Suprapubic skin (tissue), 4 donors: ENCODE results near the gene SHROOM1. TPM values are rescaled to one million over a fixed set of nuclear protein-coding genes. Genes with fewer than 3 reads are reported as not detected.
A peak's percentile ranks its signal among the peaks of the same experiment; 100 is the strongest.

Source experiments
- DNase-seq, 2 donors: peaks; one replicate each; pipeline ENCODE4 v3.0.0-alpha.2; 2019; ENCODE audit warnings: low spot score in 2 of 2
- H3K27ac ChIP-seq: fragments of 200-600 bp; sonication (generic); one replicate; pipeline ENCODE4 v1.5.1; 2019
- H3K27me3 ChIP-seq: fragments of 200-600 bp; sonication (generic); one replicate; pipeline ENCODE4 v1.5.1; 2019
- H3K36me3 ChIP-seq: fragments of 200-600 bp; sonication (generic); one replicate; pipeline ENCODE4 v1.5.1; 2019
- H3K4me1 ChIP-seq: fragments of 200-600 bp; sonication (generic); one replicate; pipeline ENCODE4 v1.5.1; 2019
- H3K4me3 ChIP-seq: fragments of 200-600 bp; sonication (generic); one replicate; pipeline ENCODE4 v1.5.1; 2019; ENCODE audit warnings: mild to moderate bottlenecking
- H3K9me3 ChIP-seq: fragments of 200-600 bp; sonication (generic); one replicate; pipeline ENCODE4 v1.5.1; 2019
- EP300 ChIP-seq: sonication (generic); formaldehyde crosslinking; IDR thresholded peaks from one replicate; pipeline ENCODE4 v1.6.1; 2017; ENCODE audit warnings: antibody characterized with exemption
- POLR2A ChIP-seq, 2 donors: fragments of 450-650 bp; IDR thresholded peaks; one replicate each; pipeline ENCODE4 v1.6.1; 2017; ENCODE audit warnings: antibody characterized with exemption in 2 of 2, mild to moderate bottlenecking in 2 of 2, moderate library complexity in 2 of 2
- POLR2AphosphoS5 ChIP-seq, 3 donors: sonication (generic); formaldehyde crosslinking; IDR thresholded peaks; one replicate each; pipeline ENCODE4 v1.6.1; 2017; ENCODE audit warnings: antibody characterized with exemption in 3 of 3
- WGBS: methylation state at CpG from one replicate; pipeline ENCODE4 v1.1.5; 2018; 5-methylcytosine and 5-hydroxymethylcytosine counted together
- total RNA-seq, 4 donors: library from RNA; depleted of rRNA; stranded (reverse); fragments of >200 nt; gene quantifications; one replicate each; pipeline ENCODE4 v1.1.0, GENCODE V29; 2016
- TF ChIP-seq, protein P1 (sequence below), 2 donors: fragments of 200-600 bp in 1 of 2; fragments of 450-650 bp in 1 of 2; sonication (generic) in 1 of 2; IDR thresholded peaks; one replicate each; pipeline ENCODE4 v1.5.1; 2016 to 2019; ENCODE audit warnings: antibody characterized with exemption in 2 of 2, mild to moderate bottlenecking in 1 of 2, moderate library complexity in 1 of 2

Gene SHROOM1
- total RNA-seq, 4 donors from 2014 or later = 0.76 to 2.8 (median 2.3) TPM

DNA sequence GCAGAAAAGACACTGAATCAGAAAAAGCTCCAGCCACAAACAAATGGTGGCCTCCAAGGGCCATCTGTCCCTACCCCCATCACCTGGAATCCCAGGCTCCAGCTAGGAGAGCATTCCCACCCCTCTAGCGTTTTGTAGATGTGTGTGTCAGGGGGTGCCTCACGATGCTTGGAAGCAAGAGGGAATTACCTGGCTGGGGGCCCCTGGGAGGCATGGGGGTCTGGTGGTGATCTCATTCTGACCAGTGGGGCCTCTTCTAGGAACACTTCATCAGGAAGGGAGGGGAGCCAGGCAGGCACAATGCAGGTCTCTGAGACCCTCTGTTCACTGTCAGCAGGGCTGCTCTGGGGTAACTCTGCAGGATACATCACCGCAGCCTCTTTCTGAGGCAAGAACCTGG, 6.0 kb downstream of the SHROOM1 start:
- 94% methylated on average over 3 of the region's 3 CpGs for WGBS
- H3K27me3 ChIP-seq = peaks cover 15% of the 10 kb centered on the region
- H3K4me3 ChIP-seq = no peak overlapping the region
- no peaks in the 10 kb centered on the region for H3K36me3 ChIP-seq
- H3K9me3 ChIP-seq = no peaks in the 10 kb centered on the region
- TF ChIP-seq EP300 (no peak), POLR2AphosphoS5 (IDR thresholded peaks at IDR 0.05) (no peak), POLR2A (IDR thresholded peaks at IDR 0.05) (no peak)
- TF ChIP-seq, protein P1, sequence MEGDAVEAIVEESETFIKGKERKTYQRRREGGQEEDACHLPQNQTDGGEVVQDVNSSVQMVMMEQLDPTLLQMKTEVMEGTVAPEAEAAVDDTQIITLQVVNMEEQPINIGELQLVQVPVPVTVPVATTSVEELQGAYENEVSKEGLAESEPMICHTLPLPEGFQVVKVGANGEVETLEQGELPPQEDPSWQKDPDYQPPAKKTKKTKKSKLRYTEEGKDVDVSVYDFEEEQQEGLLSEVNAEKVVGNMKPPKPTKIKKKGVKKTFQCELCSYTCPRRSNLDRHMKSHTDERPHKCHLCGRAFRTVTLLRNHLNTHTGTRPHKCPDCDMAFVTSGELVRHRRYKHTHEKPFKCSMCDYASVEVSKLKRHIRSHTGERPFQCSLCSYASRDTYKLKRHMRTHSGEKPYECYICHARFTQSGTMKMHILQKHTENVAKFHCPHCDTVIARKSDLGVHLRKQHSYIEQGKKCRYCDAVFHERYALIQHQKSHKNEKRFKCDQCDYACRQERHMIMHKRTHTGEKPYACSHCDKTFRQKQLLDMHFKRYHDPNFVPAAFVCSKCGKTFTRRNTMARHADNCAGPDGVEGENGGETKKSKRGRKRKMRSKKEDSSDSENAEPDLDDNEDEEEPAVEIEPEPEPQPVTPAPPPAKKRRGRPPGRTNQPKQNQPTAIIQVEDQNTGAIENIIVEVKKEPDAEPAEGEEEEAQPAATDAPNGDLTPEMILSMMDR (IDR thresholded peaks at IDR 0.05) = no peak
- peak in 1 of 2 donors; percentile 50 for DNase-seq
- H3K27ac ChIP-seq = no peak overlapping the region
- peaks cover 28% of the 10 kb centered on the region for H3K4me1 ChIP-seq

DNA sequence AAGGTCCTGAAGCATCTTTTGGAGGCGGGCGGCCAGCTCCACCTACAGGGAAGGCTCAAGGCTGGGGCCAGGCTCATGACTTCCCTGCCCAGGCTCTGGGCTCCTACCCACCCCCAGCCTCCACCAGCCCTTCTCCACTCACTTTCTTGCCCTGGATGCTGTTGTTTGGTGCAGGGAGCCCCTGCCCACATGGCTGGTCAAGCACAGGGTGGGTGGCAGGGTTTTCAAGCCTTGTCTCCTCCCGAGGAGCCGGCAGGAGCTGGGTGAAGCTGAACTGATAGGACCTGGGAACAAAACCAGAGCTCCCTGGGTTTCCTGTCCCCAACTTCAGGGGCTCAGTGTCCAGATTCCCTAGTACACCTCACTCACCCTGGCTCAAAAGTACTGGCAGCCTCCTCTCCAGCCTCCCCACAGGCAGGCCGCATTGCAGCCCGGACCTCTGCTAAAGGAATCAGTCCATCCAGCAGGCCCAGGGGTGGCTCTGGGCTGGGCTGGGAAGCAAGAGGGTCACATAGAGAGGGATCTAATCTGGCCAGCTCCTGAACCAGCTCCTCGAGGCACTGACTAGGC, 6.9 kb downstream of the SHROOM1 start:
- Histone ChIP-seq H3K36me3 (no peaks in the 10 kb centered on the region), H3K4me3 (no peak overlapping the region), H3K9me3 (no peaks in the 10 kb centered on the region), H3K27me3 (peaks cover 15% of the 10 kb centered on the region), H3K27ac (no peak overlapping the region), H3K4me1 (peaks cover 26% of the 10 kb centered on the region)
- WGBS = 84% methylated on average over 4 of the region's 7 CpGs
- peak in 1 of 2 donors; percentile 45 for DNase-seq
- TF ChIP-seq EP300 (no peak), POLR2AphosphoS5 (IDR thresholded peaks at IDR 0.05) (no peak), POLR2A (IDR thresholded peaks at IDR 0.05) (no peak)
- TF ChIP-seq, protein P1 (IDR thresholded peaks at IDR 0.05) = no peak

DNA sequence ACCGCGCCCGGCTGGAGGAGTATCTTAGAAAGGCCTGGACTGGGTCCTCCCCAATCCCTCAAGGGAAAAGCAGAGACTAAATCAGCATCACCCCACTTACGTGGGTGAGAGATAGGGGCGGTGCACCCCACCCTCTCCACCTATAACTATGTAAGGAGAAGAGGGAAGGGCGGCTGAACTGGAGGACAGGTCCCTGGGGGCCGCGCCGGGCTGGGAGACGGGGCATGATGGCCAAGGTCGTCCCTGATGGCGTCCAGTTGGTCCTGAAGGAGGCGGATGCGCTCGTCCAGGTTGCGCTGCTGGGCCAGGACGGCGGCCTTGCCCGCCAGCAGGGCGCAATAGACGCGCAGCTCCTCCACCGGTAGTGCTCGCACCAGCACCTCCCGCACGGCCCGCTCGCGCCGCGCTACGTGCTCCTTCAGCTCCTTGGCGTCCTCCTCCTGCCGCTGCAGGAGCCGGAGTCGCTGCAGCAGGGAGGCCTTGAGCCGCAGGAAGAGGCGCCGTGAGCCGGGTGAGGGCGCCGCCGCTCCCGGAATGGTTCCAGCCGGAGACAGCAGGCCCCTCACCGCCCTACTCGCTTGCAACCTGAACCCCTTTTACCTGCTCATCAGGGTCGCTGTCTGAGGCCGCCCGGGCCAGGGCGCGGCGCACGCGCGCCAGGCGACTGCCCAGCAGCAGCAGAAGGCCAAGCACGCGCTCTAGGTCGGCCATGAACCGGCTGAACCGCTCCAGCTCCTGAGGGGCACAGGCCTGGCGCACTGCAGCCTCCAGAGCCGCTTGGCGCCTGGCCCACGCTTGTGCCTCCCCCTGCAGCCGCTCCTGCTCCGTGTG, 7.6 kb downstream of the SHROOM1 start:
- H3K27ac ChIP-seq = no peak overlapping the region
- peak overlapping the region; percentile 29 for H3K4me3 ChIP-seq
- peaks cover 15% of the 10 kb centered on the region for H3K27me3 ChIP-seq
- TF ChIP-seq, protein P1 (IDR thresholded peaks at IDR 0.05) = no peak
- TF ChIP-seq EP300 = no peak
- no peaks in the 10 kb centered on the region for H3K36me3 ChIP-seq
- peak in 1 of 2 donors; percentile 77 for DNase-seq
- H3K9me3 ChIP-seq = no peaks in the 10 kb centered on the region
- peaks cover 26% of the 10 kb centered on the region for H3K4me1 ChIP-seq
- WGBS = 63% methylated on average over 30 of the region's 68 CpGs

DNA sequence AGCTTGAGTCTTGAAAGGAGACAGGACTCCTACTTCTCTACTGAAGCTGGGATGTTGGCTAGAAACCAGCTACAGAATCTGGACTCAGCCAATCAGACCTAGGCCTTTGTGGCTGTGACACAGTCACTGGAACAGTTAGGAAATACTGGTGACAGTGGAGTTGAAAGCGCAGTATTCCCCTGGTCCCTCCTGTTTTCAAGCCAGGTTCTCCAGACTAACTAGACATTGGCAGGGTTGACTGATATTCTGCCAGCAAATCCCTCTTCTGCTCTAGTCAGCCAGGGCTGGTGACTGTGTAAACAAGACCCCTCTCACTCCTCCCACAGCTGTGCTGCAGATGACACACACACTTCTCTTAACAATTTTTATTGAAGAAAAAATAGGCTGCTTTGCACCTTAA, 8.7 kb downstream of the SHROOM1 start:
- H3K36me3 ChIP-seq = no peaks in the 10 kb centered on the region
- H3K27ac ChIP-seq = no peak overlapping the region
- DNase-seq = peak in 1 of 2 donors; percentile 34
- H3K27me3 ChIP-seq = peaks cover 15% of the 10 kb centered on the region
- H3K9me3 ChIP-seq = no peaks in the 10 kb centered on the region
- peaks cover 26% of the 10 kb centered on the region for H3K4me1 ChIP-seq
- H3K4me3 ChIP-seq = no peak overlapping the region
- TF ChIP-seq, protein P1 (IDR thresholded peaks at IDR 0.05) = no peak
- no peak for TF ChIP-seq EP300
- TF ChIP-seq POLR2A (IDR thresholded peaks at IDR 0.05) = no peak
- TF ChIP-seq POLR2AphosphoS5 (IDR thresholded peaks at IDR 0.05) = no peak
- 58% methylated on average over 1 of the region's 1 CpG for WGBS

DNA sequence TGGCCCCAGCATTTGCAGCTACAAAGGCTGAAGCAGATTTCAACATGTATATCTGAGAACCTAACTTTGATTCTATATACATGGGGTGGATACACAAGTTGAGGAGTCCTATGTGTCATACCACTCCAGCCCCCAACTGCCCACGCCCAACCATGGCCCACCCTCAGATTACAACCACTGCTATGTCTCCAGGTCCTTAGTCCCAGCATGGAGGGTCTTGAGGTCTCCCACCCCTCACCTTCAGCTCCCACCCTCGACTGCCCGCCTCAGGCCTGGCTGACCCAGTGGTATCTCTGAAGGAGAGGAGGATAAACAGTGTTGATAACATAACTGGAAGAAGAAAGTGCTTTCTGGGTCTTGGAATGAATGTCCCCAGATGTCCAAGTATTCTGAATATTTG, 9.1 kb downstream of the SHROOM1 start:
- H3K27me3 ChIP-seq = peaks cover 14% of the 10 kb centered on the region
- no peak overlapping the region for H3K4me3 ChIP-seq
- 91% methylated on average over 3 of the region's 3 CpGs for WGBS
- H3K4me1 ChIP-seq = peaks cover 26% of the 10 kb centered on the region
- no peak overlapping the region for H3K27ac ChIP-seq
- H3K9me3 ChIP-seq = no peaks in the 10 kb centered on the region
- no peaks in the 10 kb centered on the region for H3K36me3 ChIP-seq
- TF ChIP-seq, protein P1 (IDR thresholded peaks at IDR 0.05) = no peak
- TF ChIP-seq POLR2AphosphoS5 (IDR thresholded peaks at IDR 0.05) (no peak), EP300 (no peak), POLR2A (IDR thresholded peaks at IDR 0.05) (no peak)
- DNase-seq = peak in 1 of 2 donors; percentile 55
